ENCODE data around the gene KRT8. TPM values are rescaled to one million over a fixed set of nuclear protein-coding genes. Genes with fewer than 3 reads are reported as not detected.
"Not testable (repeated sequence)": the region's sequence is repeated elsewhere in the genome, so short reads cannot be mapped to it uniquely, and the experiment has no call there.

Gene KRT8
- total RNA-seq, result 22.8 TPM

GRCh38 chr12:52904509-52905300, at the start of gene KRT8:
Gene KRT8 (minus strand): TSS chr12:52905076. CDS start chr12:52904981, 95 bp downstream.
- H3K27me3 ChIP-seq; H3K9me3 ChIP-seq; intact Hi-C loops (cut with DNase I); DNase-seq (ENCODE audit: extremely low spot score in 2 of 2); H3K36me3 ChIP-seq: not testable (repeated sequence)
- Histone ChIP-seq H3K4me1 (peaks cover 40% of the 10 kb centered on the region), H3K4me3 (peak within 1 kb of the TSS; percentile 51 to 55), H3K27ac (peak within 1 kb of the TSS; percentile 74)
- TF ChIP-seq POLR2AphosphoS5 (IDR thresholded peaks at IDR 0.05; ENCODE audit: insufficient read depth in 1 of 2, low read depth in 1 of 2), result peak in 1 of 2 donors; percentile 37

- Histone ChIP-seq H3K4me3 (no peak overlapping the region), H3K27me3 (no peaks in the 10 kb centered on the region), H3K36me3 (no peaks in the 10 kb centered on the region), H3K9me3 (no peaks in the 10 kb centered on the region), H3K27ac (no peak overlapping the region), H3K4me1 (no peaks in the 10 kb centered on the region)
- TF ChIP-seq POLR2AphosphoS5 (IDR thresholded peaks at IDR 0.05; ENCODE audit: insufficient read depth in 1 of 2, low read depth in 1 of 2), result no peak
- TF ChIP-seq POLR2A (IDR thresholded peaks at IDR 0.05), result no peak
- no peak for TF ChIP-seq CTCF (IDR thresholded peaks at IDR 0.05)
- intact Hi-C loops (cut with DNase I), result no loop called here
- DNase-seq (ENCODE audit: extremely low spot score in 2 of 2), result no peak
Observed at GRCh38 chr12:52953181-52953841, 48.4 kb upstream of the KRT8 start.

- H3K9me3 ChIP-seq, result no peaks in the 10 kb centered on the region
- H3K36me3 ChIP-seq, result no peaks in the 10 kb centered on the region
- TF ChIP-seq POLR2AphosphoS5 (IDR thresholded peaks at IDR 0.05; ENCODE audit: insufficient read depth in 1 of 2, low read depth in 1 of 2), result no peak
- no peak for TF ChIP-seq POLR2A (IDR thresholded peaks at IDR 0.05)
- TF ChIP-seq CTCF (IDR thresholded peaks at IDR 0.05), result no peak
- no peak overlapping the region for H3K27ac ChIP-seq
- no peak for DNase-seq (ENCODE audit: extremely low spot score in 2 of 2)
- H3K4me1 ChIP-seq, result no peaks in the 10 kb centered on the region
- intact Hi-C loops (cut with DNase I), result no loop called here
- no peak overlapping the region for H3K4me3 ChIP-seq
- no peaks in the 10 kb centered on the region for H3K27me3 ChIP-seq
Observed at GRCh38 chr12:52952076-52952801, 47.4 kb upstream of the KRT8 start.

GRCh38 chr12:52951640-52952039, 46.8 kb upstream of the KRT8 start:
- Histone ChIP-seq H3K4me1 (no peaks in the 10 kb centered on the region), H3K4me3 (no peak overlapping the region), H3K27ac (no peak overlapping the region), H3K36me3 (no peaks in the 10 kb centered on the region), H3K27me3 (no peaks in the 10 kb centered on the region), H3K9me3 (no peaks in the 10 kb centered on the region)
- intact Hi-C loops (cut with DNase I), result no loop called here
- DNase-seq (ENCODE audit: extremely low spot score in 2 of 2), result no peak
- no peak for TF ChIP-seq POLR2AphosphoS5 (IDR thresholded peaks at IDR 0.05; ENCODE audit: insufficient read depth in 1 of 2, low read depth in 1 of 2)
- TF ChIP-seq CTCF (IDR thresholded peaks at IDR 0.05), result no peak
- TF ChIP-seq POLR2A (IDR thresholded peaks at IDR 0.05), result no peak

GRCh38 chr12:52951126-52951525, 46.2 kb upstream of the KRT8 start:
- no peaks in the 10 kb centered on the region for H3K36me3 ChIP-seq
- no peak for DNase-seq (ENCODE audit: extremely low spot score in 2 of 2)
- TF ChIP-seq POLR2AphosphoS5 (IDR thresholded peaks at IDR 0.05; ENCODE audit: insufficient read depth in 1 of 2, low read depth in 1 of 2) (no peak), CTCF (IDR thresholded peaks at IDR 0.05) (no peak), POLR2A (IDR thresholded peaks at IDR 0.05) (no peak)
- intact Hi-C loops (cut with DNase I), result no loop called here
- no peak overlapping the region for H3K4me3 ChIP-seq
- no peaks in the 10 kb centered on the region for H3K4me1 ChIP-seq
- H3K9me3 ChIP-seq, result no peaks in the 10 kb centered on the region
- H3K27ac ChIP-seq, result no peak overlapping the region
- H3K27me3 ChIP-seq, result no peaks in the 10 kb centered on the region
